Left renal cortex interstitium (tissue), 4 donors: ENCODE measurements around the gene VIP. TPM values are rescaled to one million over a fixed set of nuclear protein-coding genes. Genes with fewer than 3 reads are reported as not detected.
"Not testable (repeated sequence)": the region's sequence is repeated elsewhere in the genome, so short reads cannot be mapped to it uniquely, and the experiment has no call there.

Experiments used
- DNase-seq, 4 donors: peaks; one replicate each; pipeline ENCODE4 v3.0.0-alpha.2; 2013; ENCODE audit warnings: low read depth in 4 of 4, low spot score in 2 of 4, missing footprints in 1 of 4
- polyA plus RNA-seq, 4 donors: library from polyadenylated mRNA; unstranded; fragments of 120-200 nt; gene quantifications; one replicate each; pipeline ENCODE4 v1.2.1, GENCODE V29; 2013; ENCODE audit not compliant: insufficient read length in 4 of 4

Gene VIP
- polyA plus RNA-seq, result 1 to 10 TPM in 2 of 4 donors, under 1 TPM in 2; 0.59 to 1.2 (median 0.88) TPM

- peak; percentile 3 to 27 (median 10) for DNase-seq
These were observed at the start of gene VIP for GRCh38 chr6:152750694-152751093. TSS of gene VIP (plus strand) at chr6:152750797. CDS start at chr6:152752178, 1,381 bp downstream.

- DNase-seq, result no peak
These were observed 49.3 kb upstream of the VIP start for GRCh38 chr6:152701081-152701862.

GRCh38 chr6:152701863-152702401, 48.7 kb upstream of the VIP start:
- no peak for DNase-seq

- not testable (repeated sequence) for DNase-seq
These were observed 46.8 kb upstream of the VIP start for GRCh38 chr6:152703750-152704149.

- DNase-seq, result no peak
These were observed 45.3 kb upstream of the VIP start for GRCh38 chr6:152705327-152705726.

GRCh38 chr6:152716322-152716721, 34.3 kb upstream of the VIP start:
- no peak for DNase-seq

- no peak for DNase-seq
These were observed 29.6 kb upstream of the VIP start for GRCh38 chr6:152720974-152721373.

GRCh38 chr6:152721956-152722355, 28.6 kb upstream of the VIP start:
- no peak for DNase-seq

- DNase-seq, result no peak
These were observed 27.2 kb upstream of the VIP start for GRCh38 chr6:152723398-152723797.

GRCh38 chr6:152726313-152726712, 24.3 kb upstream of the VIP start:
- DNase-seq, result no peak

GRCh38 chr6:152727507-152727906, 23.1 kb upstream of the VIP start:
- no peak for DNase-seq

- no peak for DNase-seq
These were observed 16.0 kb upstream of the VIP start for GRCh38 chr6:152734630-152735029.

- no peak for DNase-seq
These were observed 13.8 kb upstream of the VIP start for GRCh38 chr6:152736687-152737273.

- no peak for DNase-seq
These were observed 5.0 kb upstream of the VIP start for GRCh38 chr6:152745509-152746171.

- DNase-seq, result no peak
These were observed 4.4 kb upstream of the VIP start for GRCh38 chr6:152746172-152746553.

GRCh38 chr6:152748843-152749242, 1.8 kb upstream of the VIP start:
- no peak for DNase-seq

- no peak for DNase-seq
These were observed 1.3 kb upstream of the VIP start for GRCh38 chr6:152749336-152749735.

GRCh38 chr6:152765331-152765730, 14.7 kb downstream of the VIP start:
- no peak for DNase-seq

GRCh38 chr6:152769159-152769558, 18.6 kb downstream of the VIP start:
- DNase-seq, result no peak

- DNase-seq, result no peak
These were observed 19.4 kb downstream of the VIP start for GRCh38 chr6:152769993-152770392.

- DNase-seq, result no peak
These were observed 20.6 kb downstream of the VIP start for GRCh38 chr6:152771061-152771687.
